ENCODE results near the gene SH3RF3.

Gene SH3RF3

GRCh38 chr2:109371481-109372170 is 242.6 kb downstream of the SH3RF3 start:
- no peak for DNase-seq (ENCODE audit: extremely low read depth, low read depth)
- TF ChIP-seq CTCF (IDR thresholded peaks at IDR 0.05; ENCODE audit: low read depth, low read length), result no peak

- TF ChIP-seq CTCF (IDR thresholded peaks at IDR 0.05; ENCODE audit: low read depth, low read length), result no peak
- no peak for DNase-seq (ENCODE audit: extremely low read depth, low read depth)
Observed at GRCh38 chr2:109372171-109372568, 243.2 kb downstream of the SH3RF3 start.

GRCh38 chr2:109372614-109373013 is 243.6 kb downstream of the SH3RF3 start:
- no peak for TF ChIP-seq CTCF (IDR thresholded peaks at IDR 0.05; ENCODE audit: low read depth, low read length)
- DNase-seq (ENCODE audit: extremely low read depth, low read depth), result no peak

- DNase-seq (ENCODE audit: extremely low read depth, low read depth), result no peak
- no peak for TF ChIP-seq CTCF (IDR thresholded peaks at IDR 0.05; ENCODE audit: low read depth, low read length)
Observed at GRCh38 chr2:109373791-109374547, 245.0 kb downstream of the SH3RF3 start.

GRCh38 chr2:109374548-109375130 is 245.6 kb downstream of the SH3RF3 start:
- no peak for DNase-seq (ENCODE audit: extremely low read depth, low read depth)

GRCh38 chr2:109375131-109375561 is 246.1 kb downstream of the SH3RF3 start:
- no peak for TF ChIP-seq CTCF (IDR thresholded peaks at IDR 0.05; ENCODE audit: low read depth, low read length)
- DNase-seq (ENCODE audit: extremely low read depth, low read depth), result no peak

More at GRCh38 chr2:109374548-109375130, 245.6 kb downstream of the SH3RF3 start:
- TF ChIP-seq CTCF (IDR thresholded peaks at IDR 0.05; ENCODE audit: low read depth, low read length), result no peak

GRCh38 chr2:109375656-109376055 is 246.7 kb downstream of the SH3RF3 start:
- no peak for TF ChIP-seq CTCF (IDR thresholded peaks at IDR 0.05; ENCODE audit: low read depth, low read length)
- DNase-seq (ENCODE audit: extremely low read depth, low read depth), result no peak

All from AG09319 (cell line).